CD4-positive, alpha-beta T cell treated with Interleukin-4 for 1 hour (primary cell): ENCODE results near the gene KCNN3.

Experiments used
- DNase-seq, 2 donors: peaks; one replicate each; pipeline ENCODE4 v3.0.0-alpha.2; 2020 to 2022

The KCNN3 gene

GRCh38 chr1:154769193-154769895, 100.7 kb downstream of the KCNN3 start:
- no peak for DNase-seq

- no peak for DNase-seq
Measured at GRCh38 chr1:154768456-154769125, 101.5 kb downstream of the KCNN3 start.

GRCh38 chr1:154767315-154768240, 102.5 kb downstream of the KCNN3 start:
- no peak for DNase-seq

- DNase-seq, result peak in 1 of 2 donors; percentile 28
Measured at GRCh38 chr1:154765970-154766369, 104.1 kb downstream of the KCNN3 start.

GRCh38 chr1:154764773-154765172, 105.3 kb downstream of the KCNN3 start:
- no peak for DNase-seq

GRCh38 chr1:154764181-154764580, 105.9 kb downstream of the KCNN3 start:
- DNase-seq, result no peak

GRCh38 chr1:154760469-154760933, 109.6 kb downstream of the KCNN3 start:
- peak; percentile 76 to 80 for DNase-seq

GRCh38 chr1:154759793-154760192, 110.3 kb downstream of the KCNN3 start:
- DNase-seq, result no peak

- peak in 1 of 2 donors; percentile 25 for DNase-seq
Measured at GRCh38 chr1:154759196-154759595, 110.9 kb downstream of the KCNN3 start.

GRCh38 chr1:154758346-154758745, 111.7 kb downstream of the KCNN3 start:
- no peak for DNase-seq

GRCh38 chr1:154756793-154757548, 113.1 kb downstream of the KCNN3 start:
- no peak for DNase-seq

- DNase-seq, result no peak
Measured at GRCh38 chr1:154755858-154756730, 114.0 kb downstream of the KCNN3 start.

GRCh38 chr1:154753426-154753825, 116.7 kb downstream of the KCNN3 start:
- no peak for DNase-seq

- no peak for DNase-seq
Measured at GRCh38 chr1:154752273-154753030, 117.6 kb downstream of the KCNN3 start.

- peak in 1 of 2 donors; percentile 19 for DNase-seq
Measured at GRCh38 chr1:154751690-154752089, 118.4 kb downstream of the KCNN3 start.

- no peak for DNase-seq
Measured at GRCh38 chr1:154750681-154751665, 119.1 kb downstream of the KCNN3 start.

- no peak for DNase-seq
Measured at GRCh38 chr1:154749078-154749760, 120.9 kb downstream of the KCNN3 start.

- no peak for DNase-seq
Measured at GRCh38 chr1:154748405-154748775, 121.7 kb downstream of the KCNN3 start.
